GM21423 (cell line): Measurements from ENCODE around the gene C20orf96.
"Not testable (repeated sequence)": the region's sequence is repeated elsewhere in the genome, so short reads cannot be mapped to it uniquely, and the experiment has no call there.

Experiments
- ATAC-seq: cut with Tn5 transposase; IDR thresholded peaks from one replicate; pipeline ENCODE4 v1.9.1; 2021; ENCODE audit warnings: mild to moderate bottlenecking, moderate library complexity; ENCODE audit not compliant: unreplicated experiment

C20orf96 gene

DNA sequence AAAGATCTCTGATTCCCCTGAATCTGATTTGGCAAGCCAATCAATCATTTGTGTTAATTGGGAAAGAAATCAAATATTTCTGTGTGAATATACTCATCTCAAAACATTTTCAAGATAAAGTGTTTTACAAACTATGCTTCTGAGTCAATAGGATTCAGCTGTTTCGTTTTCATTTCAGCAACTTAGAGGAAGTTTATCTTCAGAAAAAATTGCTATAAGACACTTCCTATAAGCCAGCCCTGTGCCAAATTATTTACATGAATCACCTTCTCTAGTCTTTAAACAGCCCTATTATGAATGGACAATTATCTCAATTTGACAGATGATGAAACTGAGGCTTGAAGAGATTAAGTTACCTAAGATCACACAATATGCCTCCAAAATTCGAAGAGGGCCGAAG lies 52.6 kb downstream of the C20orf96 start:
- no peak for ATAC-seq

DNA sequence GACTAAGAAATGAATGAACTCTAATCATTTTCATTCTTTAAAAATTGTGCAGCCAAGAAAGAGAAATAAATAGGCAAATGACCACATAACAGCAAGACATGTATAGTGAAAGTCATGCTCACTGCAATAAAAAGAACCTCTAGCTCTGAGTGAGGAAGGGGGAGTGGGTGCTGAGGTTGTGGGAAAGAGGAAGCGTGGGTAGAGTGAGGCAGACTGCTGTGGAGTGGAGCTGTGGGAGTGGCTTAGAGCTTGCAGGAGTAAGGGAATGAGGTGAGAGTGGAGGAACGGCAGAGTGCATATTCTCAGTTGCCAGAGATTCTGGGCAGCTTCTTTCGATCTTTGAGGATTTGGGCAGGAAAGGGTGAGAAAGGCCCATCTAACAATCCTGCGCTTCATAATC lies 53.1 kb downstream of the C20orf96 start:
- ATAC-seq, result peak; percentile 53

DNA sequence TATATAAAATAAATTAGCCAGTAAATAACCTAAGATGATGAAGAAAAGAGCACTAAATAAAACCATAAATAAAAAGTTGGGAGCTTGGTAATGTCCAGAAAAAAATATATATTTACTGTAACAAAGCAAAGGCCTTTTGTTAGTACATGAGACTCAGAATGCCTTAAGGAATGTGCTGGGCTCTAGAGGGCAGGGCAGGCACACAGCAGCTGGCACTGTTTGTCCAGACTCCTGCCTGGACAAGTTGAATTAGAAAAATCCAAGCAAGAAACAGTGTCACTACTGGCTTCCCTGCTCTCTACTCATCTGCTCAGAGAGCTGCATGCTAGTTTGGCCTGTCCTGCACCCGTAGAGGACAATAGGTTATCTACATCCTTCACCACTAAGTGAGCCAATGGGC lies 54.7 kb downstream of the C20orf96 start:
- no peak for ATAC-seq

DNA sequence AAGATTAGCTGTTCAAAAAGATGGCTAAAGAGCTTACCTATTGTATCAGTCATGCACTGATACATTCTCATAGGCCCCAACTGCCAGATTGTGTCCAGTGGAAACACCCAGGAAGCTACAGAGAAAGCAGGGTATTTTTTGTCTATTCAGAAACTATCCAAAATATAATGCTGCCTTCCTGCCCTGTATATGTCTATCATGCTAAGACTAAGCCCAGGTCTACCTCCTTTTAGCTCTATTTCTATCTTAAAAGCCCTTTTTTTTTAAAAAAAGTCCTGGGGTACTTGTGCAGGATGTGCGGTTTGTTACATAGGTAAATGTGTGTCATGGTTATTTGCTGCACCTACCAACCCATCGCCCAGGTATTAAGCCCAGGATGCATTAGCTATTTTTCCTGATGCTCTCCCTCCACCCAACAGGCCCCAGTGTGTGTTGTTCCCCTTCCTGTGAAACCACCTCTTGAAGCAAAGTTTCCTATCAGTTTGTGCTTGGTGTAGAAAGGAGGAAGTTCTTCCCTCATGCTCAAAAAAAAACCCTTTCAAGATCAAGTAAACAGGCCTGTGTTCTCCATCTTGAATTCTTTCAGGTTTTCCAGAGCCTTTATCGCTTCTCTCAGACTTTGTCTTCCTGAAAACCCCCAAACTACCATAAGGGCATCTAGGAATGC lies 63.0 kb downstream of the C20orf96 start:
- no peak for ATAC-seq

DNA sequence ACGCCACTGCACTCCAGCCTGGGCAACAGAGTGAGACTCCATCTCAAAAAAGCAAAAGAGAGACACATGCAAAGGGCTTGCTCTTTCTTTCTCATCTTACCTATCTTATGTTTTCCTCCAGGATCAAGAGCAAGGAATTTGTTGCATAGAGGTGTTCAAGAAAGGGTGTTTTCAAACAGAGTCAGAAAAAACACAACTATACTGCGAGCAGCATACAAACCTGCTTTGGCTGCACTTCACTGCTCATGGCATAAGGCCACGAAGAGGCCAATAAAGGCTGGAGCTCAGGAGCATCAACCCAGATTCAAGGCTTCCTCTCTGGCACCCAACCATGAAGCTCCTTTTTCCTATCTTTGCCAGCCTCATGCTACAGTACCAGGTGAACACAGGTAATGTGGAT lies 63.6 kb downstream of the C20orf96 start, which contains the start of gene DEFB129:
Gene DEFB129, plus strand, starts transcription at position 301 of the 400 bp plus-strand sequence. Its CDS starts 31 bp downstream, at position 332.
- ATAC-seq, result no peak

DNA sequence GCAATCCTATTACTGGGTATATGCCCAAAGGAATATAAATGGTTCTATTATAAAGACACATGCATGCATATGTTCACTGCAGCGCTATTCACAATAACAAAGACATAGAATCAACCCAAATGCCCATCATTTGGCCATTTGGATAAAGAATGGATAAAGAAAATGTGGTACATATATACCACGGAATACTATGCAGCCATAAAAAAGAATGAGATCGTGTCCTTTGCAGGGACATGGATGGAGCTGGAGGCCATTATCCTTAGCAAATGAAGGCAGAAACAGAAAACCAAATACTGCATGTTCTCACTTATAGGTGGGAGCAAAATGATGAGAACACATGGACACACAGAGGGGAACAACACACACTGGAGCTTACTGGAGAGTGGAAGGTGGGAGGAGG lies 64.7 kb downstream of the C20orf96 start:
- not testable (repeated sequence) for ATAC-seq

DNA sequence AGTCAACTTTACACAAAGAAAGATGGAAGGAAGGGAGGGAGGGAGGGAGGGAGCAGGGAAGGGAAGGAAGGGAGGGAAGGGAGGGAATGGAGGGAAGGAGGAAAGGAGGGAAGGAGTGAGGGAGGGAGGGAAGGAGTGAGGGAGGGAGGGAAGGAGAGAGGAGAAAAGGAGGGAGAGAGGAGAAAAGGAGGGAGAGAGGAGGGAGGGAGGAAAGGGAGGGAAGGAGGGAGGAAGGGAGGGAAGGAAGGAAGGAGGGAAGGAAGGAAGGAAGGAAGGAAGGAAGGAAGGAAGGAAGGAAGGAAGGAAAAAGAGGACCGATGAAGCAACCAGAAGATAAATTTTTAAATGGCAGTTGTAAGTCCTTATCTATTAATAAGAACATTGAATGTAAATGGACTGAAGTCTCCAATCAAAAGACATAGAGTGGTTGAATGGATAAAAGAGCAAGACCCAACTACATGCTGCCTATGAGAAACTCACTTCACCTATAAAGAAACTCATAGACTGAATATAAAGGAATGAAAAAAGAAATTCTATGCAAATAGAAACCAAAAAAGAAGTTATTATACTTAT lies 69.2 kb downstream of the C20orf96 start:
- no peak for ATAC-seq
